GM21529 (cell line): ENCODE measurements around the gene OR13C8.

ENCODE experiments used
- ATAC-seq: cut with Tn5 transposase; IDR thresholded peaks from one replicate; pipeline ENCODE4 v1.9.1; 2021; ENCODE audit not compliant: unreplicated experiment

The OR13C8 gene

DNA sequence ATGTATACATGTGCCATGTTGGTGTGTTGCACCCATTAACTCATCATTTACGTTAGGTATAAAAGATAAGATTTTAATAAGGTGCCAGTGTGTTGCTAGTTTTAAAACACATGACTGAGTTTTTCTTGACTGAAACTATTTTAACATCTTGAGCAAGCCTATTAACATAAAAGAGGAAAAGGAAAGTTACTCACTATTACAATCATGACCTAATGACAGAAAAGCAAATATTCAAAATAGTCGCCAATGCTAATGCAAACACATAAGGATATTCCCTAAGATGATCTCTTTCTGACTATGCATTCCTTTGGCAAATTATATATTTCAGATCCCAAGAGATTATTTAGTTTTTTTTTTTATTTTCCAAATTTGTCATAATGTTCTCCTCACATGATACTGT lies 42.2 kb downstream of the OR13C8 start:
- ATAC-seq = no peak

DNA sequence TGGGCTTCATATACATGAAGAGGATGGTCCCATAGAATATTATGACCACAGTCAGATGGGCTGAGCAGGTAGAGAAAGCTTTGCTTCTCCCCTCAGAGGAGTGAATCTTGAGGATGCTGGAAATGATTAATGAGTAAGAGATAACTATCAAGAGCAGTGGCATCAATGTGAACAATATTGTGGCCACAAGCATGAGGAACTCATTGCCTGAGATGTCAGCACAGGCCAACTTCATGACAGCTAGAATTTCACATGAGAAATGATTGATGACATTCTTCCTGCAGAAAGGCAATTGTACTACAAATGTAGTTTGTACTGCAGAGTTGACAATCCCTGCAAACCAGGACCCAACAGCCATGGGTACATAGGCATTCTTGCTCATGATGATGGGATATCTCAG lies 48.5 kb downstream of the OR13C8 start:
- no peak for ATAC-seq

DNA sequence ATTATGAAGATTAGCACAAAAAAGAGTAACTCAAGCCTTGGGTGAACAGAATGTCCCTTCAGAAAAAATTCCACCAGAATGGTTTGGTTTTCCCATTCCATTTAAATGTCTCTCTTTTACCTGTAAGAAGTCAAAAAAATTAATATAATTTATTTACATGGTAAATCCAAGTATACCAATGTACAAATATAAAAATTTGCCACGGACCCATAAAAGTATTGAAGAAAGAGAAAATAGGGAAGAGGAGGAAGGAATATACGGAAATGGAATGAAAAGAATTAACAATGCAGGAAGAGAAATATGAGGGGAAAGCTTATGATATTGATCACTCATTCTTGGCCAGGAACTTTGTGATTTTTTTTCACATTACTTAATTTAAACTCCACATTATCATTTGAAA lies 49.1 kb downstream of the OR13C8 start, which contains the start of gene OR13C9:
Gene OR13C9, minus strand, starts transcription at position 101 of the 400 bp plus-strand sequence. Its CDS starts 0 bp downstream, at position 101.
- ATAC-seq = no peak
